Measurements from ENCODE around the gene ADAMTS6.

The ADAMTS6 gene

DNA sequence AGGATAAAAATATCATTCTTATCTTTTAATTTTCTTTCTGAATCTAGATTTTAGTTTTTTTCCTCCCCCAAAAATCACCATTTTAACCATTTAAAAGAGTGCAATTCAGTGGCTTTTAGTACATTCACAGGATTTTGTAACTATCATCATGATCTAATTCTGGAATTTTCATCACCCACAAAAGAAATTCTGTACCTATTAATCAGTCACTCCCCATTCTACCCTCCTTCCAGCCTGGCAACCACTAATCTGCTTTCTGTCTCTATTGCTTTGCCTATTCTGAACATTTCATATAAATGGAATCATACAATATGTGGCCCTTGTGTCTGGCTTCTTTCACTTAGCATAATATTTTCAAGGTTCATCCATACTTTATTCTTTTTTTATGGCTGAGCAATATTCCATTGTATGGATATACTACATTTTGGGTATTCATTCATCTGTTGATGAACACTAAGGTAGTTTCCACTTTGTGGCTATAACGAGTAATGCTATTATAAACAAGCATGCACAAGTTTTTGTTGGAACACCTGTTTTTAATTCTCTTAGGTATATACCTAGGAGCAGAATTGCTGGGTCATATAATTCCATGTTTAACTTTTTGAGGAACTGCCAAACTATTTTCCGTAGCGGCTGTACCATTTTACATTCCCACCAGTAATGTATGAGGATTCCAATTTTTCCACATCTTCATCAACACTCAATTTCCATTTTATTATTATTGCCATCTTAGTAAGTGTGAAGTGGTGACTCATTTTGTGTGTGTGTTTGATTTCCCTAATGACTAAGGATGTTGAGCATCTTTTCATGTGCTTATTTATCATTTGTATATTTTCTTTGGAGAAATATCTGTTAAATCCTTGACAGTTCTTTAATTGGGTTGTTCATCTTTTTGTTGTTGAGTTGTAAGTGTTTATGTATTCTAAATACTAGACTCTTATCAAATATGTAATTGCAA is 372.7 kb downstream of the ADAMTS6 start:
- DNase-seq: no peak

DNA sequence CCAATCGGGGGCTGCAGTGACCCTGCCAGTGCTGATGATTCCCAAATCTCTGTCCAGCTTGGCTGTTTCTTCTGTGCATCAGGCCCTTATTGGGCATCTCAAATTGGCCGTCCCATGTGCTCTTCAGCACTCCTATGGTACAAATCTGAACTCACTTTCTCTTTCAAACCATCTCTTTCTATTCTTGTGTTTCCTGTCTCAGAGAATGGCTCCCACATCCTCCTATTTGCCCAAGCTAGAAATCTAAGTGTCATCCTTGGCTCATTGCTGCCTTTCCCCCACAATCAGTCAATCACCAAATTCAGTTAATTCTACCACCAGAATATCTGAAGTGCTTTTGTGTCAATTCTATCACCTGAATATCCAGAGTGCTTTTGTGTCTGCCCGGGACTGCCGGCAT is 376.4 kb downstream of the ADAMTS6 start:
- DNase-seq: no peak

- DNase-seq: no peak
Observed at GRCh38 chr5:65104831-65105230, 376.9 kb downstream of the ADAMTS6 start.

- peak in 2 of 51 donors; percentile 0 to 11 for DNase-seq
Observed at GRCh38 chr5:65103756-65104440, 377.8 kb downstream of the ADAMTS6 start.

- DNase-seq: peak in 37 of 51 donors; percentile 4 to 70 (median 36)
Observed at GRCh38 chr5:65102976-65103711, 378.6 kb downstream of the ADAMTS6 start.

- DNase-seq: peak in 5 of 51 donors; percentile 8 to 60 (median 31)
Observed at GRCh38 chr5:65102371-65102975, 379.2 kb downstream of the ADAMTS6 start.

DNA sequence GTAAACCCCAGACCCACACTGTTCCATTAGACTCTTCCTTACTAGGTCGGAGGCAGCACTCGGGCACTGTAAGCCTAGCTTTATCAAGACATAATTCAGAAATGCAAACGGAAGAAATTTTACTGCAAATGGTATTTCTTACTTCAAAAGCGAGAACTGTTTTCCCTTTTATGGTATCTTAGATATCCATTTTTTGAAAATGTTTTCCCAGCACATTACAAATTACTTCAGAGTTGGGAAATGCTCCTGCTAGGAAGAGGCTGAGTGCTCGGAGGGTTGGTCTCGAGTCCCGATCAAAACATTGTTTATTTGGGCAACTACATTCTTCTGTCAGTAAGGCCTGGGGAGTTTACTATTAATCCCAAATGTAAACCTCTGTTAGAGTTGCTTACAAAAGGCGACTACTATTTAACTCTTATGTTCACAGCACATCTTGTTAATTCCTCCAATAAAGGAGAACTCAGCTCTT is 380.1 kb downstream of the ADAMTS6 start:
- no peak for DNase-seq

DNA sequence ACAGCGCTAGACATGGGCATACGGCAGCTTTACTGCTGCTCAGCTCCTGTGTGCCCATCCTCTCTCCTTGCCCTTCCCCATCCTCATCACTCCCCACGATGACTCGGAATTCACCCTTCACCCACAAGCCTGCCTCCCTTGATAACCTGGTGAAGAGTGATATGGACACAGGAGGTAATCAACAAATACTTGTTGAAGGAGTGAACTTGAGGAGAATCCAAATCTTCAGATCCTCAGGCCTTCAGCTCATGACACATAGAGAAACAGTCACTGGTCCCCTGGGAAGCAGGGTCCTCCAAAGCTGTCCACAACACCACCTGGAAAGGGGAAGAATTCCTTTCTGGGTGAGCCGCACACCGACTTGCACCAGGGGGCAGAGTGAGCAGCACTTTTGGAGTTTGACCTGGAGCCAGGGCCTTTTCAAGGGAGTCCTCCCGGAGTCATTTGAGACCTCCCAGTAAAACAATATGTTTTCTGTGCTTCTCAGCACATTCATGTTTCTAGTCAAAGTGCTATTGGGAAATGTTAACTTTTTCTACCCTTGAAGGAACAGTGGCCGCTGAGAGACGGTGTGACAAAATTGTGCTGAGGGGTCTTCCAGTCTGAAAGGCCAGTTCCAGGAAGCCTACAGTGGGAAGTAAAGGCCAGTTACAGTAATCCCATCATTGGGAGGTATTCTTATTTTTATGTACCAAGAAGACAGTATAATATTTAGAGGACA is 380.6 kb downstream of the ADAMTS6 start:
- DNase-seq: peak in 20 of 51 donors; percentile 1 to 21 (median 7)

Measured in hypothalamus (tissue), 51 donors.